Tibial nerve (tissue), 4 donors: ENCODE measurements around the gene MOB2. TPM values are rescaled to one million over a fixed set of nuclear protein-coding genes. Genes with fewer than 3 reads are reported as not detected.
"Not testable (repeated sequence)": the region's sequence is repeated elsewhere in the genome, so short reads cannot be mapped to it uniquely, and the experiment has no call there.

Source experiments
- DNase-seq, 2 donors: peaks; one replicate each; pipeline ENCODE4 v3.0.0-alpha.2; 2019; ENCODE audit warnings: low spot score in 2 of 2
- H3K27ac ChIP-seq, 4 donors: fragments of 200-600 bp; sonication (generic) in 3 of 4; one replicate each; pipeline ENCODE4 v1.5.1; 2017 to 2019; ENCODE audit warnings: mild to moderate bottlenecking in 1 of 4
- H3K27me3 ChIP-seq, 2 donors: fragments of 200-600 bp; sonication (generic) in 1 of 2; one replicate each; pipeline versions ENCODE4 v1.5.1 to v1.6.0; 2017 to 2019
- H3K36me3 ChIP-seq, 3 donors: fragments of 200-600 bp; sonication (generic); one replicate each; pipeline ENCODE4 v1.5.1; 2018 to 2019
- H3K4me1 ChIP-seq, 4 donors: fragments of 200-600 bp; sonication (generic) in 3 of 4; one replicate each; pipeline ENCODE4 v1.5.1; 2017 to 2019
- H3K4me3 ChIP-seq, 4 donors: fragments of 200-600 bp; sonication (generic) in 3 of 4; one replicate each; pipeline ENCODE4 v1.5.1; 2017 to 2019; ENCODE audit warnings: mild to moderate bottlenecking in 1 of 4, moderate library complexity in 1 of 4
- H3K9me3 ChIP-seq, 4 donors: fragments of 200-600 bp; sonication (generic) in 3 of 4; one replicate each; pipeline ENCODE4 v1.5.1; 2017 to 2019
- CTCF ChIP-seq, 5 experiments: fragments of 200-600 bp in 3 of 5; fragments of 450-650 bp in 2 of 5; sonication (generic) in 3 of 5; IDR thresholded peaks; one replicate each; pipeline ENCODE4 v1.5.1; 2016 to 2019; ENCODE audit warnings: antibody characterized with exemption in 5 of 5, mild to moderate bottlenecking in 3 of 5, moderate library complexity in 2 of 5
- EP300 ChIP-seq, 2 donors: sonication (generic); formaldehyde crosslinking; IDR thresholded peaks; one replicate each; pipeline ENCODE4 v1.6.1; 2017; ENCODE audit warnings: antibody characterized with exemption in 2 of 2, mild to moderate bottlenecking in 1 of 2
- POLR2A ChIP-seq, 2 donors: fragments of 450-650 bp; IDR thresholded peaks; one replicate each; pipeline ENCODE4 v1.6.1; 2017; ENCODE audit warnings: antibody characterized with exemption in 2 of 2, mild to moderate bottlenecking in 2 of 2, moderate library complexity in 2 of 2
- WGBS, 2 donors: methylation state at CpG; one replicate each; pipeline ENCODE4 v1.1.5; 2018; 5-methylcytosine and 5-hydroxymethylcytosine counted together
- total RNA-seq, 4 donors: library from RNA; depleted of rRNA; stranded (reverse); fragments of >200 nt; gene quantifications; one replicate each; pipeline ENCODE4 v1.1.0, GENCODE V29; 2016

Gene MOB2
- total RNA-seq, 4 donors from 2014 or later, result 42.3 to 55.1 (median 46.9) TPM

GRCh38 chr11:1515082-1516060 is 28.8 kb upstream of the MOB2 start:
- H3K36me3 ChIP-seq, result peaks cover 0 to 3% (median 0%) of the 10 kb centered on the region in 3 donors
- peak overlapping the region in 2 of 4 donors; percentile 27 to 65 for H3K27ac ChIP-seq
- no peaks in the 10 kb centered on the region for H3K27me3 ChIP-seq
- peaks cover 0 to 88% (median 27%) of the 10 kb centered on the region in 4 donors for H3K4me1 ChIP-seq
- H3K4me3 ChIP-seq, result peak overlapping the region in 1 of 4 donors; percentile 17
- peak; percentile 69 to 78 for DNase-seq
- TF ChIP-seq POLR2A (IDR thresholded peaks at IDR 0.05), result no peak
- peak; percentile 86 to 97 (median 95) for TF ChIP-seq CTCF (IDR thresholded peaks at IDR 0.05)
- peak in 1 of 2 donors; percentile 50 for TF ChIP-seq EP300 (IDR thresholded peaks at IDR 0.05)
- H3K9me3 ChIP-seq, result no peaks in the 10 kb centered on the region
- 39 to 40% methylated on average over 28 to 30 of the region's 36 CpGs for WGBS, 2 donors

- peaks cover 0 to 3% (median 0%) of the 10 kb centered on the region in 3 donors for H3K36me3 ChIP-seq
- H3K4me1 ChIP-seq, result peaks cover 0 to 84% (median 27%) of the 10 kb centered on the region in 4 donors
- H3K9me3 ChIP-seq, result no peaks in the 10 kb centered on the region
- no peak overlapping the region for H3K4me3 ChIP-seq
- TF ChIP-seq EP300 (IDR thresholded peaks at IDR 0.05) (peak in 1 of 2 donors; percentile 16), POLR2A (IDR thresholded peaks at IDR 0.05) (no peak)
- DNase-seq, result no peak
- peak overlapping the region in 2 of 4 donors; percentile 27 to 65 for H3K27ac ChIP-seq
- WGBS, 2 donors, result 71 to 72% methylated on average over 27 to 31 of the region's 31 CpGs
- H3K27me3 ChIP-seq, result no peaks in the 10 kb centered on the region
These were observed 27.9 kb upstream of the MOB2 start for GRCh38 chr11:1514336-1515061.

GRCh38 chr11:1513326-1514296 is 27.0 kb upstream of the MOB2 start:
- peaks cover 0 to 84% (median 28%) of the 10 kb centered on the region in 4 donors for H3K4me1 ChIP-seq
- H3K27me3 ChIP-seq, result no peaks in the 10 kb centered on the region
- no peak overlapping the region for H3K4me3 ChIP-seq
- peak overlapping the region in 3 of 4 donors; percentile 45 to 65 (median 52) for H3K27ac ChIP-seq
- TF ChIP-seq CTCF (IDR thresholded peaks at IDR 0.05) (no peak), POLR2A (IDR thresholded peaks at IDR 0.05) (no peak), EP300 (IDR thresholded peaks at IDR 0.05) (no peak)
- DNase-seq, result no peak
- WGBS, 2 donors, result 73 to 83% methylated on average over 19 to 23 of the region's 23 CpGs
- no peaks in the 10 kb centered on the region for H3K36me3 ChIP-seq
- H3K9me3 ChIP-seq, result no peaks in the 10 kb centered on the region

GRCh38 chr11:1512531-1513258 is 26.1 kb upstream of the MOB2 start:
- H3K27me3 ChIP-seq, H3K36me3 ChIP-seq, DNase-seq, H3K9me3 ChIP-seq, H3K4me3 ChIP-seq: not testable (repeated sequence)
- peak in 1 of 2 donors; percentile 31 for TF ChIP-seq EP300 (IDR thresholded peaks at IDR 0.05)
- H3K27ac ChIP-seq, result peak overlapping the region in 3 of 4 donors; percentile 45 to 77 (median 52)
- peaks cover 0 to 90% (median 32%) of the 10 kb centered on the region in 4 donors for H3K4me1 ChIP-seq
- WGBS, 2 donors, result 56 to 69% methylated on average over 7 of the region's 9 CpGs

- Histone ChIP-seq H3K4me1 (peaks cover 0 to 90% (median 36%) of the 10 kb centered on the region in 4 donors), H3K4me3 (no peak overlapping the region), H3K9me3 (no peaks in the 10 kb centered on the region), H3K27me3 (no peaks in the 10 kb centered on the region), H3K36me3 (no peaks in the 10 kb centered on the region), H3K27ac (peak overlapping the region in 1 of 4 donors; percentile 77)
- TF ChIP-seq EP300 (IDR thresholded peaks at IDR 0.05) (no peak), CTCF (IDR thresholded peaks at IDR 0.05) (no peak), POLR2A (IDR thresholded peaks at IDR 0.05) (no peak)
- 78 to 80% methylated on average over 12 of the region's 12 CpGs for WGBS, 2 donors
- DNase-seq, result no peak
These were observed 25.4 kb upstream of the MOB2 start for GRCh38 chr11:1511937-1512496.
